Iris pigment epithelial cell (primary cell): Measurements from ENCODE around the gene OSGEP.

ENCODE experiments used
- DNase-seq: peaks from one replicate; pipeline ENCODE4 v3.0.0-alpha.2; 2011; ENCODE audit warnings: low read depth

The OSGEP gene

GRCh38 chr14:20429801-20430669, 24.6 kb downstream of the OSGEP start:
- DNase-seq, result no peak

GRCh38 chr14:20428802-20429201, 25.8 kb downstream of the OSGEP start:
- no peak for DNase-seq

- DNase-seq, result no peak
These were observed 26.6 kb downstream of the OSGEP start for GRCh38 chr14:20428010-20428365.

GRCh38 chr14:20427231-20428009, 27.2 kb downstream of the OSGEP start:
- DNase-seq, result peak; percentile 71

GRCh38 chr14:20424851-20425250, 29.8 kb downstream of the OSGEP start:
- DNase-seq, result no peak

DNA sequence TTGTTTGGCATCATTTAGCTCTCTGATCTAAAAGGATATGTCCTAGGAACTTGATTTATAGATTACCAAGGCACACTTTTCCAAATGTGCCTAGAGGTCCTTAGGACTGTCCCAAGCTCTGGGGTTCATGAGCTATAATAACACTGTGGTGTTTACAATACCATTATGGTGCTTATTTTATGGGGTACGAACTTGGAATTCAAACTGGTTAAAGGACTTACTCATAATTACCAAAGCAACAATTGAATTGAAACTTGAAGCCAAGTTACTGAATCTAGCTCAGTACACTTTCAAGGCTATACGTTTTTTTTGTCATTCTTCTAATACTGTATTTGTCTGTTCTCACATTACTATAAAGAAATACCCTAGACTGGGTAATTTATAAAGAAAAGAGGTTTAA, 31.7 kb downstream of the OSGEP start:
- no peak for DNase-seq

GRCh38 chr14:20421267-20421666, 33.3 kb downstream of the OSGEP start:
- DNase-seq, result no peak

GRCh38 chr14:20419419-20419818, 35.2 kb downstream of the OSGEP start:
- no peak for DNase-seq

GRCh38 chr14:20418501-20418909, 36.1 kb downstream of the OSGEP start:
- no peak for DNase-seq

- DNase-seq, result no peak
These were observed 37.1 kb downstream of the OSGEP start for GRCh38 chr14:20417250-20418186.

GRCh38 chr14:20416223-20416622, 38.4 kb downstream of the OSGEP start:
- DNase-seq, result no peak

DNA sequence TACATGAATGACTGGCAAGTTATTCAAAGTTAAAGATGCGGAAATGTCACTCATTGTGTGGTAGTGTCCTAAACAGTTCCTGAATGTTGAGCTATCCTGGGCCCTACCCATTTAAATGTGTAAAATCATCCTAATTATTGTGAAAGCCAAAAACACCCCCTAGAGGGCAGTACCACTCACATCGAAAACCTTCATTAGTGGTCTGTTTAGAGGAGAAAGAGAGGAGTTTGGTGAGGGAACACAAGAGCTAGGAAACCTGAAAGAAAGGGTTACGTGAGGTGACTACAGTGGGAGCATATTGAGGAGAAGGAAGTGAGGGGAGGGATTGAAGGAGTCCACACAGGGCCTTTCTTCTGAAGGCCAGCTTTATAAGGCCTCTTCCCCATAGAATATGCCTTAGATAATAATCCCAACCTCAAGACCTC, 38.8 kb downstream of the OSGEP start:
- peak; percentile 54 for DNase-seq

- peak; percentile 32 for DNase-seq
These were observed 40.9 kb downstream of the OSGEP start for GRCh38 chr14:20413744-20414082.

- peak; percentile 86 for DNase-seq
These were observed 41.5 kb downstream of the OSGEP start, which contains the start of gene TEP1 for GRCh38 chr14:20412876-20413743. Gene TEP1, minus strand, starts transcription at chr14:20413501. Its CDS starts 5,062 bp downstream, at chr14:20408439.

DNA sequence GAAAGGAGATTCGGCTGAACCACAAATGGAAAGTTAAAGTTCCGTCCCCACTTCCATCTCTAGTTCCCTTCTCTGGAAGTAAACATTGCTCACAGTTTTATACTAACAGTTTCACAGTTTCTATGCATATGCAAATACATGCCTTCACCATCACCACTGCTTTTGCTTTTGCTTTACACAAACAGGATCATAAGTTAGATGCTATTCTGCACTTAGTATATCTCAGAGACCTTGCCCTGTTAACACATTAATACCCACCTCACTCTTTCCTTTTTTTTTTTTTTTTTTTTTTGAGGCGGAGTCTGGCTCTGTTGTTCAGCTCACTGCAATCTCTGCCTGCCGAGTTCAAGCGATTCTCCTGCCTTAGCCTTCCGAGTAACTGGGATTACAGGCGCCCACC, 42.2 kb downstream of the OSGEP start:
- peak; percentile 23 for DNase-seq

GRCh38 chr14:20409226-20409625, 45.4 kb downstream of the OSGEP start:
- peak; percentile 32 for DNase-seq

DNA sequence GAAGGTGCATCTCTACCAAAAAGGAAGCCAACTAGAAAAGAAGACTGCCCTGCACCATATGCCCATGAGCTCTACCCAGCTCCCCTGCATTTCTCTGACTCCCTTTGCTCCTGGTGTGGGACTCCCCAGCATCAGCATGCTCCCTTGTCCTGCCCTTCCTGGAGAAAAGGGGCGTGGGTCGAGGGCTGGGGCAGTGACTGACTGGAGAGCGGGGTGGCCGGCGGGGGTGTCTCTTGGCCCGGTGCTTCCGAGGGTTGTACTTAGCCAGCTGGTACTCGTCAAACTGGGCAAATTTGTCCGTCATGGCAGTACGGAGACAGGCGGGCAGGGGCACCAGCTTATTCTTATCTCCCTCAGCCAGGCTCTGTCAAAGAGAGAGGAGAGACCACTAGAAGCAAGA, 51.1 kb downstream of the OSGEP start:
- no peak for DNase-seq

GRCh38 chr14:20400965-20401593, 53.5 kb downstream of the OSGEP start:
- DNase-seq, result peak; percentile 7

GRCh38 chr14:20400589-20400964, 54.0 kb downstream of the OSGEP start:
- no peak for DNase-seq

- no peak for DNase-seq
These were observed 57.1 kb downstream of the OSGEP start for GRCh38 chr14:20397511-20397910.
